ENCODE measurements around the gene BRICD5.

Gene BRICD5

GRCh38 chr16:2180962-2181923 lies 29.4 kb downstream of the BRICD5 start:
- in situ Hi-C loops (cut with MboI; ENCODE audit: low pct_unique_long_range_greater_than_20kb, low sequenced_read_pairs, unreplicated experiment): no loop called here
- no peak for DNase-seq (ENCODE audit: low spot score)
- no peak for TF ChIP-seq CTCF (IDR thresholded peaks at IDR 0.05; ENCODE audit: extremely low read depth, insufficient read depth, missing control alignments)

GRCh38 chr16:2180461-2180860 lies 30.2 kb downstream of the BRICD5 start:
- no peak for TF ChIP-seq CTCF (IDR thresholded peaks at IDR 0.05; ENCODE audit: extremely low read depth, insufficient read depth, missing control alignments)
- no peak for DNase-seq (ENCODE audit: low spot score)
- in situ Hi-C loops (cut with MboI; ENCODE audit: low pct_unique_long_range_greater_than_20kb, low sequenced_read_pairs, unreplicated experiment): no loop called here

GRCh38 chr16:2179576-2179975 lies 31.1 kb downstream of the BRICD5 start:
- DNase-seq (ENCODE audit: low spot score): no peak
- no peak for TF ChIP-seq CTCF (IDR thresholded peaks at IDR 0.05; ENCODE audit: extremely low read depth, insufficient read depth, missing control alignments)
- in situ Hi-C loops (cut with MboI; ENCODE audit: low pct_unique_long_range_greater_than_20kb, low sequenced_read_pairs, unreplicated experiment): no loop called here

- TF ChIP-seq CTCF (IDR thresholded peaks at IDR 0.05; ENCODE audit: extremely low read depth, insufficient read depth, missing control alignments): no peak
- no peak for DNase-seq (ENCODE audit: low spot score)
- in situ Hi-C loops (cut with MboI; ENCODE audit: low pct_unique_long_range_greater_than_20kb, low sequenced_read_pairs, unreplicated experiment): no loop called here
Observed at GRCh38 chr16:2179107-2179501, 31.6 kb downstream of the BRICD5 start.

GRCh38 chr16:2178321-2179106 lies 32.1 kb downstream of the BRICD5 start:
- in situ Hi-C loops (cut with MboI; ENCODE audit: low pct_unique_long_range_greater_than_20kb, low sequenced_read_pairs, unreplicated experiment): no loop called here
- no peak for DNase-seq (ENCODE audit: low spot score)
- TF ChIP-seq CTCF (IDR thresholded peaks at IDR 0.05; ENCODE audit: extremely low read depth, insufficient read depth, missing control alignments): no peak

GRCh38 chr16:2177561-2177960 lies 33.1 kb downstream of the BRICD5 start:
- no peak for TF ChIP-seq CTCF (IDR thresholded peaks at IDR 0.05; ENCODE audit: extremely low read depth, insufficient read depth, missing control alignments)
- DNase-seq (ENCODE audit: low spot score): no peak
- in situ Hi-C loops (cut with MboI; ENCODE audit: low pct_unique_long_range_greater_than_20kb, low sequenced_read_pairs, unreplicated experiment): no loop called here

Data from GM13977 (cell line).